Natural killer cell (primary cell): ENCODE results near the gene VEGFB. TPM values are rescaled to one million over a fixed set of nuclear protein-coding genes. Genes with fewer than 3 reads are reported as not detected.

Experiments used
- ATAC-seq, 3 donors: fragments of 150-1000 bp in 2 of 3; fragments of 200-7000 bp in 1 of 3; cut with Tn5 transposase; 1 replicate in 1 of 3; 2 replicates in 2 of 3; pipeline ENCODE4 v1.10.0; 2021; ENCODE audit warnings: mild to moderate bottlenecking in 2 of 3, moderate library complexity in 2 of 3
- DNase-seq, 2 donors: peaks; one replicate each; pipeline versions ENCODE4 v3.0.0 to v3.0.0-alpha.2; 2013 to 2021; ENCODE audit warnings: mixed read lengths in 1 of 2
- H3K27ac ChIP-seq: one replicate; pipeline ENCODE4 v1.5.1; 2013; ENCODE audit warnings: mild to moderate bottlenecking, low read length
- H3K27me3 ChIP-seq: one replicate; pipeline ENCODE4 v1.6.1; 2013; ENCODE audit warnings: low read length; ENCODE audit not compliant: control insufficient read depth, insufficient read depth
- H3K36me3 ChIP-seq: one replicate; pipeline ENCODE4 v1.6.1; 2013; ENCODE audit warnings: low read length; ENCODE audit not compliant: control insufficient read depth, insufficient read depth
- H3K4me1 ChIP-seq: one replicate; pipeline ENCODE4 v1.6.1; 2013; ENCODE audit warnings: low read length; ENCODE audit not compliant: control insufficient read depth, insufficient read depth
- H3K4me3 ChIP-seq: one replicate; pipeline ENCODE4 v1.5.1; 2013; ENCODE audit warnings: low read length
- H3K9me3 ChIP-seq: one replicate; pipeline ENCODE4 v1.6.1; 2013; ENCODE audit warnings: low read length; ENCODE audit not compliant: control insufficient read depth, insufficient read depth
- H3K27ac Mint-ChIP-seq, 2 donors: one replicate each; pipeline ENCODE4 v1.8.0; 2022; ENCODE audit warnings: mild to moderate bottlenecking in 2 of 2, mixed read lengths in 2 of 2, moderate library complexity in 1 of 2
- H3K27me3 Mint-ChIP-seq, 2 donors: one replicate each; pipeline ENCODE4 v1.8.0; 2022; ENCODE audit warnings: low read depth in 2 of 2, mixed read lengths in 2 of 2
- H3K36me3 Mint-ChIP-seq: one replicate; pipeline ENCODE4 v1.8.0; 2022; ENCODE audit warnings: mixed read lengths
- H3K4me1 Mint-ChIP-seq, 2 donors: one replicate each; pipeline ENCODE4 v1.8.0; 2022; ENCODE audit warnings: mixed read lengths in 2 of 2
- H3K4me3 Mint-ChIP-seq: one replicate; pipeline ENCODE4 v1.8.0; 2022; ENCODE audit warnings: mild to moderate bottlenecking, moderate library complexity, mixed read lengths
- H3K9me3 Mint-ChIP-seq, 2 donors: one replicate each; pipeline ENCODE4 v1.8.0; 2022; ENCODE audit warnings: mixed read lengths in 2 of 2
- WGBS: methylation state at CpG from one replicate; pipeline ENCODE4 v1.1.7; 2013; ENCODE audit warnings: missing lambda C conversion rate; ENCODE audit not compliant: insufficient coverage; 5-methylcytosine and 5-hydroxymethylcytosine counted together
- intact Hi-C: fragments of 100-400 bp; cut with micrococcal nuclease; formaldehyde crosslinking; loops from one replicate; pipeline ENCODE4 v1.14.2; 2022
- total RNA-seq, 4 donors: library from RNA; stranded (reverse); fragments of 120-200 nt in 1 of 4; gene quantifications; one replicate each; pipeline versions ENCODE4 v1.2.3 to v1.2.4, GENCODE V29; 2013 to 2022
- TF ChIP-seq, protein P1 (sequence below): fragments of 200-600 bp; IDR thresholded peaks from one replicate; pipeline ENCODE4 v1.8.0; 2022; ENCODE audit warnings: antibody characterized with exemption

The VEGFB gene
- total RNA-seq, 3 donors from 2014 or later (not counting 1 experiment from before 2014, with no cell fraction given), result 30.7 to 38.7 (median 37.3) TPM

DNA sequence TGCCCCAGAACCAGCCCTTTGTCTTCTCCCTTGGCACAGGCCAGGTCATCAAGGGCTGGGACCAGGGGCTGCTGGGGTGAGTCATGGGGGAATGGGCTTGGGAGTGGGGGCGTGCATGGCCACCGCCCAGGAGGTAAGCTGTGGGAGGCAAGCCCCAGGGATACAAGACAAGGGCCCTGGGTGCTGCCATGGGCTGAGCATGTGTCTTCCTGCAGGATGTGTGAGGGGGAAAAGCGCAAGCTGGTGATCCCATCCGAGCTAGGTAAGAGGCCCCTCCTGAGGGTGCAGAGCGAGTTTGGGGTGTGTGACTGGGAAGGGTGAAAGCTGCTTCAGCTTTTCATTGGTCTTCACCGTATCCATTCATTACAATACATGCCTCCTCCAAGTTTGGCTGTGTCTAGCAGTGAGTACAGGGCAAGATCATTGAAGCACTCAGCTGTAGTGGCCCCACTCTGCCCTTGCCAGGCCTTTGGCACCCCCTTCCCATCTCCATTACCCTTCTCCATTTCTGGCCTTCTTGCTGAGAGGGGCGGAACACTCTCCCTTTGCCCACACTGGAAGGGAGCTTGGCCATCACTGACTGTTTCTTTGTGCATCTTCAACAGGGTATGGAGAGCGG, 9.0 kb downstream of the VEGFB start:
- Mint-ChIP-seq H3K9me3 (no peaks in the 10 kb centered on the region), H3K4me1 (peaks cover 21 to 59% of the 10 kb centered on the region in 2 donors), H3K4me3 (peak overlapping the region; percentile 25), H3K27ac (peak overlapping the region in 1 of 2 donors; percentile 38), H3K36me3 (no peaks in the 10 kb centered on the region), H3K27me3 (no peaks in the 10 kb centered on the region)
- H3K27ac ChIP-seq, result no peak overlapping the region
- no peaks in the 10 kb centered on the region for H3K27me3 ChIP-seq
- no peak overlapping the region for H3K4me3 ChIP-seq
- TF ChIP-seq, protein P1, sequence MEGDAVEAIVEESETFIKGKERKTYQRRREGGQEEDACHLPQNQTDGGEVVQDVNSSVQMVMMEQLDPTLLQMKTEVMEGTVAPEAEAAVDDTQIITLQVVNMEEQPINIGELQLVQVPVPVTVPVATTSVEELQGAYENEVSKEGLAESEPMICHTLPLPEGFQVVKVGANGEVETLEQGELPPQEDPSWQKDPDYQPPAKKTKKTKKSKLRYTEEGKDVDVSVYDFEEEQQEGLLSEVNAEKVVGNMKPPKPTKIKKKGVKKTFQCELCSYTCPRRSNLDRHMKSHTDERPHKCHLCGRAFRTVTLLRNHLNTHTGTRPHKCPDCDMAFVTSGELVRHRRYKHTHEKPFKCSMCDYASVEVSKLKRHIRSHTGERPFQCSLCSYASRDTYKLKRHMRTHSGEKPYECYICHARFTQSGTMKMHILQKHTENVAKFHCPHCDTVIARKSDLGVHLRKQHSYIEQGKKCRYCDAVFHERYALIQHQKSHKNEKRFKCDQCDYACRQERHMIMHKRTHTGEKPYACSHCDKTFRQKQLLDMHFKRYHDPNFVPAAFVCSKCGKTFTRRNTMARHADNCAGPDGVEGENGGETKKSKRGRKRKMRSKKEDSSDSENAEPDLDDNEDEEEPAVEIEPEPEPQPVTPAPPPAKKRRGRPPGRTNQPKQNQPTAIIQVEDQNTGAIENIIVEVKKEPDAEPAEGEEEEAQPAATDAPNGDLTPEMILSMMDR, result no peak
- intact Hi-C loops, result no loop called here
- peaks cover 10% of the 10 kb centered on the region for H3K36me3 ChIP-seq
- H3K4me1 ChIP-seq, result peaks cover 71% of the 10 kb centered on the region
- WGBS, result 94% methylated on average over 7 of the region's 8 CpGs
- ATAC-seq (no peak), DNase-seq (no peak)
- no peaks in the 10 kb centered on the region for H3K9me3 ChIP-seq

DNA sequence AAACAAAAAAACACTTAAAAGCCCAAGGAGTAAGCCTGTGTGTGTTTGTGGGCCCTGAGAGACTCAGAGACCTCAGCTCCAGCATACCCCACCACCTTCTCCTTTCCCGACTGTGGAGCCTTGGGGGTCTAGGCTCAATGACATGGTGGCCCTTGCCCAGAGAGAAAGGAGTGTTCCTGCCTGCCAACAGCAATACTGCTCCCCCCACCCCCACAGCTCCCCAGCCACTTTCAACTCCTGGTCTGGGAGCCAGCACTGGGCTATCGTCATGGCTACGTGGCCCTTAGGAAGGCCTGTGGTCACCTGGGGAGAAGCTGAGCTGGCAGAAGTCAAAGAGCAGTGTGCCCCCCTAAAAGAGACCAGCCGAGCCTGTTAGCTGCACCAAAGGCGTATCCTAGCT, 9.7 kb downstream of the VEGFB start:
- H3K27me3 ChIP-seq, result no peaks in the 10 kb centered on the region
- DNase-seq, result no peak
- intact Hi-C loops, result no loop called here
- peaks cover 65% of the 10 kb centered on the region for H3K4me1 ChIP-seq
- no peak overlapping the region for H3K27ac ChIP-seq
- Mint-ChIP-seq H3K4me1 (peaks cover 21 to 63% of the 10 kb centered on the region in 2 donors), H3K4me3 (peak overlapping the region; percentile 35), H3K9me3 (no peaks in the 10 kb centered on the region), H3K27ac (peak overlapping the region; percentile 7 to 38), H3K36me3 (no peaks in the 10 kb centered on the region), H3K27me3 (no peaks in the 10 kb centered on the region)
- H3K36me3 ChIP-seq, result peaks cover 10% of the 10 kb centered on the region
- 80% methylated on average over 5 of the region's 5 CpGs for WGBS
- TF ChIP-seq, protein P1, result no peak
- ATAC-seq, result no peak
- no peaks in the 10 kb centered on the region for H3K9me3 ChIP-seq
- no peak overlapping the region for H3K4me3 ChIP-seq

DNA sequence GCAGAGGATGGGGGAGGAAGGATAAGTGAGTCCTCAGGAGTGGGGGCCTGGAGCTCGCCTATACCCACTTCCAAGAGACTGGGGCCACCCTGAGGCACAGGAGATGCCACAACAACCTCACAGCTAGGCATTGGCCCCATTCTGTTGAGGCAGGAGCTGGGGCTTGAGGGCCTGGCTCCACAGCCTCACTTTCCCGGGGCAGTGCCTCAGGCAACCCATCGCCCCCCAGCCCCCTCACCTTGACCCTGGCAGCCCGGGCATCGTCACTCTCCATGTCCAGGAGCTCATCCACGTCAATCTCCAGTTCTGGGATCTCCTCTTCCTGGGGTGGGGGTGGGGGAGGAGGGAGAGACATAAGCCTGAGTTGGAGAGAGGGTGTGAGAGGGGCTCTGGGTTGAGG, 10.6 kb downstream of the VEGFB start:
- DNase-seq (no peak), ATAC-seq (no peak)
- WGBS, result 42% methylated on average over 3 of the region's 6 CpGs
- no peaks in the 10 kb centered on the region for H3K9me3 ChIP-seq
- H3K4me1 Mint-ChIP-seq, result peaks cover 21 to 62% of the 10 kb centered on the region in 2 donors
- no peaks in the 10 kb centered on the region for H3K36me3 Mint-ChIP-seq
- TF ChIP-seq, protein P1, result no peak
- no peaks in the 10 kb centered on the region for H3K27me3 Mint-ChIP-seq
- peak overlapping the region; percentile 14 for H3K27ac ChIP-seq
- intact Hi-C loops, result no loop called here
- peaks cover 57% of the 10 kb centered on the region for H3K4me1 ChIP-seq
- H3K9me3 Mint-ChIP-seq, result no peaks in the 10 kb centered on the region
- no peak overlapping the region for H3K4me3 ChIP-seq
- H3K4me3 Mint-ChIP-seq, result peak overlapping the region; percentile 81
- peak overlapping the region in 1 of 2 donors; percentile 81 for H3K27ac Mint-ChIP-seq
- peaks cover 10% of the 10 kb centered on the region for H3K36me3 ChIP-seq
- H3K27me3 ChIP-seq, result no peaks in the 10 kb centered on the region

- DNase-seq (peak in 1 of 2 donors; percentile 67), ATAC-seq (no peak)
- intact Hi-C loops, result no loop called here
- Mint-ChIP-seq H3K4me3 (peak overlapping the region; percentile 81), H3K27me3 (no peaks in the 10 kb centered on the region), H3K27ac (peak overlapping the region; percentile 69 to 81), H3K9me3 (no peaks in the 10 kb centered on the region), H3K4me1 (peaks cover 18 to 58% of the 10 kb centered on the region in 2 donors), H3K36me3 (no peaks in the 10 kb centered on the region)
- Histone ChIP-seq H3K27ac (peak overlapping the region; percentile 14), H3K27me3 (no peaks in the 10 kb centered on the region), H3K4me3 (peak overlapping the region; percentile 53), H3K4me1 (peaks cover 55% of the 10 kb centered on the region), H3K9me3 (no peaks in the 10 kb centered on the region), H3K36me3 (peaks cover 10% of the 10 kb centered on the region)
- 0% methylated on average over 4 of the region's 6 CpGs for WGBS
- TF ChIP-seq, protein P1, result no peak
These were observed 11.0 kb downstream of the VEGFB start for GRCh38 chr11:64245401-64245796.
